ENCODE results near the gene BAZ2B.
A peak's percentile ranks its signal among the peaks of the same experiment; 100 is the strongest.
"Not testable (repeated sequence)": the region's sequence is repeated elsewhere in the genome, so short reads cannot be mapped to it uniquely, and the experiment has no call there.

BAZ2B gene, protein sequence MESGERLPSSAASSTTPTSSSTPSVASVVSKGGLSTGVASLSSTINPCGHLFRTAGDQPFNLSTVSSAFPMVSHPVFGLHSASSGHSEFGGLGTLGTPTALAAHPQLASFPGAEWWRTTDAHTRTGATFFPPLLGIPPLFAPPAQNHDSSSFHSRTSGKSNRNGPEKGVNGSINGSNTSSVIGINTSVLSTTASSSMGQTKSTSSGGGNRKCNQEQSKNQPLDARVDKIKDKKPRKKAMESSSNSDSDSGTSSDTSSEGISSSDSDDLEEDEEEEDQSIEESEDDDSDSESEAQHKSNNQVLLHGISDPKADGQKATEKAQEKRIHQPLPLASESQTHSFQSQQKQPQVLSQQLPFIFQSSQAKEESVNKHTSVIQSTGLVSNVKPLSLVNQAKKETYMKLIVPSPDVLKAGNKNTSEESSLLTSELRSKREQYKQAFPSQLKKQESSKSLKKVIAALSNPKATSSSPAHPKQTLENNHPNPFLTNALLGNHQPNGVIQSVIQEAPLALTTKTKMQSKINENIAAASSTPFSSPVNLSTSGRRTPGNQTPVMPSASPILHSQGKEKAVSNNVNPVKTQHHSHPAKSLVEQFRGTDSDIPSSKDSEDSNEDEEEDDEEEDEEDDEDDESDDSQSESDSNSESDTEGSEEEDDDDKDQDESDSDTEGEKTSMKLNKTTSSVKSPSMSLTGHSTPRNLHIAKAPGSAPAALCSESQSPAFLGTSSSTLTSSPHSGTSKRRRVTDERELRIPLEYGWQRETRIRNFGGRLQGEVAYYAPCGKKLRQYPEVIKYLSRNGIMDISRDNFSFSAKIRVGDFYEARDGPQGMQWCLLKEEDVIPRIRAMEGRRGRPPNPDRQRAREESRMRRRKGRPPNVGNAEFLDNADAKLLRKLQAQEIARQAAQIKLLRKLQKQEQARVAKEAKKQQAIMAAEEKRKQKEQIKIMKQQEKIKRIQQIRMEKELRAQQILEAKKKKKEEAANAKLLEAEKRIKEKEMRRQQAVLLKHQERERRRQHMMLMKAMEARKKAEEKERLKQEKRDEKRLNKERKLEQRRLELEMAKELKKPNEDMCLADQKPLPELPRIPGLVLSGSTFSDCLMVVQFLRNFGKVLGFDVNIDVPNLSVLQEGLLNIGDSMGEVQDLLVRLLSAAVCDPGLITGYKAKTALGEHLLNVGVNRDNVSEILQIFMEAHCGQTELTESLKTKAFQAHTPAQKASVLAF (N-terminal part only)

DNA sequence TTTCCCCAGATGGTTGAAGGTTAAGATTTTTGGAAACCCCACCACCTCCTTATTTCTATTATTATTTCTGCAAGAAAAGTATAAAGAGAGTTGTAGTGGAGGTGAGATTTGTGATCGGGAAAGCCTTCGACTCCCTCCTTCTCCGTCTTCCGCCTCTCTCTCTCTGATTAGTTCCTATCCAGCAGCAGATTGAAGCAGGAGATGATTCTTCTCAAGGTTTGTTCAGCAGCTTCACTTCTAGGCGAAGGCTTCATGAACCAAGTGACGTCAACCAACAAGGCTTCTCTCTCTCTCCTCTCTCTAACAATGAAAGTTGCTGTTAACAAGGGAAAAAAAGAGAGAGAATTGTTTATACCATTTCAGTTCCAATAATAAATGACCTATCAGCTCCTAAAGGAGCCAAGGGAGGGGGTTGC, at the start of gene BAZ2B:
TSS of gene BAZ2B (minus strand) at position 263 of the 416 bp plus-strand sequence. CDS start 137,829 bp downstream, outside the sequence.
- DNase-seq: peak; percentile 65 to 66

DNA sequence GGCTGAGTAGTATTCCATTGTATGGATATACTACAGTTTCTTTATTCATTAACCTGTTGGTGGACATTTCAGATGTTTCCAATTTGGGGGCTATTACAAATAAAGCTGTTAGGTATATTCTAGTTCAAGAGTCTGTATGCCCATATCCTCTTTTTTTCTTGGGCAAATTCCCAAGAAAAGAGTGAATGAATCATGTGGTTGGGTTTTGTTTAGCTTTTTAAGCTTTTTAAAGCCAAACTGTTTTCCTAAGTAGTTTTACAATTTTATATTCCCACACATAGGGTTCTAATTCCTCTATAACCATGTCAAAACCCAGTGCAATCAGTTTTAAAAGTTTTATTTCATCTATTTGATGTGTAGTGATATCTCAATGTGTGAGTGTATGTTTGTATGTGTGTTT, 44.9 kb upstream of the BAZ2B start:
- DNase-seq: no peak

DNA sequence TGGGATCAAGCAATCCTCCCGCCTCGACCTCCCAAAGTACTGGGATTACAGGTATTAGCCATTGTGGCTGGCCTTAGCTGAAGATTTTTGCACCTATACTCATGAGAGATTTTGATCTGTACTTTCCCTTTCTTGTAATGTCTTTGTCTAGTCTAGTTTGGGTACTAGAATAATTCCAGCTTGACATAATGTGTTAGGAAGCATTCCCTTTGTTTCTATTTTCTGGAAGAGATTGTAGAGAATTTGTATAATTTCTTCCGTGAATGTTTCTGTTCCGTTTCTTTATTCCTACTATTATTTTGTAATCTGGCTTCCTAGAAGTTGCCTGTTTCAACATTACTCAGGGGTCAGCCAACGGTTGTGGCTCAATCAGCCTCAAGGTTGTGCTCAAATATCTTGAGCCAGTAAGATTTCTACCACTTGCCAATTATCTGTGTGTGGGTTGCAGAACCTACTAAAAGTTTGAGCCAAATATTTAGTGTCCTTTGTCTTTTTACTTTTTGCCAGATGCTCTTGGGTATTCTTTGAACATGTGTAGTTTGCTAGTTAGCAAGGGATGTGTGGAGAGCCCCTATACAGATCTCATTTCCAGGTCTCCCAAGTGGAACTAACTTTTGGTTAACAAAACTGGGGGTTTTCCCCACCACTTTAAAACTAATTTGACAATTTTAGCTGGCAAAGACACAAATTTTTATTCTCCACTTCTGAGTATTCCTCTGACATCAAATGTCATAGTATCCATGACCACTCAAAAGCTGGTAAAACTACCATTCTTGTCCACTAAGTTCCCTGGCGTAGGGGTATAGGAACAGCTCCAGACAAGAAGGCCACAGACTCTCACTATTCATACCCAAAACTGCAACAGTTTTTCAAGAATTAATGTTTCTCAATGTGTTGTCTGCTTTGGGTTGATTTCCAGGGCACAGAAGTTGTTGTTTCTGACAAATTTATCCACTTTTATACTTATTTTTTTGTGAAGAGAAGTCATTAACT, 42.8 kb upstream of the BAZ2B start:
- no peak for DNase-seq

DNA sequence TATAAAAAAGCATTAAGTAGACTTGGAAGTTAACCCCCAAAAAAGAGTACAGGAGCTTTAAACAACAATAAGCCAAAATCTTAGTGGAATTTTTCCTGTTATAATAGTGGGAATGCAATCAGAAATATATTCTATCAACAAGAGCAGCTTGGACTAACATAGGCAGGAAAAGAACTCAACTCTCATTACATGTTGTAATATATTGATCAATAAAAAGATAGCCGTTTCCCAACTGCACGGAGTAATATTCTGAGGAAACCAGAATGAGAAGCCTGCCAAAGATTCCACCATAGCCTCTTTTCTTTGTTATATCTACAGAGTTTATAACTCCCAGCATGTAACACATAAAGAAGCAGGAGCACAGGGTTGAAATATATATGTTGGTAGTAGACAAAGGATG, 37.6 kb upstream of the BAZ2B start:
- DNase-seq: no peak

DNA sequence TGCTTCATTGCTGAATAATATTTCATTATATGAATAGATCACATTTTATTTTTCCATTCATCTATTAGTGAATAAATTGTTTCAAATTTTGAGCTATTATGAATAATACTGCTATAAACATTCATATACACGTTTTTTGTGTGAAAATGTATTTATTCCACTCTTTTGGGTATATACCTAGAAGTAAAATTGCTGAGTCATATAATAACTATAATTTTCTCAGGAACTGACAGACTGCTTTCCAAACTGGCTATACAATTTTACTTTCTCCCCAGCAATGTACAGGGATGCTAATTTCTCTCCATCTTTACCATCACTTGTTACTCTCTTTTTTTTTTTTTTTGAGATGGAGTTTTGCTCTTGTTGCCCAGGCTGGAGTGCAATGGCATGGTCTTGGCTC, 35.5 kb upstream of the BAZ2B start:
- no peak for DNase-seq

DNA sequence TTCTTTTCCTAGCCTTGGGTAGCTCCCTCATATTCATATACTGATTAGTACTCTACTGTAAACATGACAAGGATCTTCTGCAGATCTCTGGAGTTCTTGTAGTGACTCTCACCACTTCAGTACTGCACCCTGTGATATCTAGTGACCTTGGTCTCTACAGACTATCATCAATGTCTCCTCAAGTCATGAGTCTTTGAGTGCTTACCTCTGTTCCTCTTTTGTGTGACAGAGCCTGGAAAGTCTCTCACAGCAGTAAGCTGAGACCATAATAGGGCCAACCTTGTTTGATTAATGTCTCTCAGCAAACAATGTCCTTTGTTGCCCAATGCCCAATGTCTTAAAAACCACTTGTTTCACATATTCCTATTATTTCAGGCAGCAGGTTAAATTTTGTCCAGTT, 34.2 kb upstream of the BAZ2B start:
- no peak for DNase-seq

DNA sequence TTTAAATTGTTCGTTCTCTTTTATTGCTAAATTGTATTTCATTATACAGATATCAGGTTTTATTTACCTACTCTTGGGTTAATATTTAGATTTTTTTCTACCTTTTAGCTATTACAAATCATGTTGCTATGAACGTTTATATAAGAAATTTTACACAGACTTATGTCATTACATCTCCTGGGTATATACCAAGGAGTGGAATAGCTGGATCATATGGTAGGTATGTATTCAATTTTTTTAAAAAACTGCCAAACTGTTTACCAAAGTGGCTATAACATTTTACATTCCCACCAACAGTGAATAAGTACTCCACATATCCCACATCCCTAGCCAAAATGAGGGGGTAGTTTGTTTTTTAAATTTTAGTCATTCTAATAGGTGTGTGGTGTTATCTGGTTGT, 32.3 kb upstream of the BAZ2B start:
- DNase-seq: no peak

DNA sequence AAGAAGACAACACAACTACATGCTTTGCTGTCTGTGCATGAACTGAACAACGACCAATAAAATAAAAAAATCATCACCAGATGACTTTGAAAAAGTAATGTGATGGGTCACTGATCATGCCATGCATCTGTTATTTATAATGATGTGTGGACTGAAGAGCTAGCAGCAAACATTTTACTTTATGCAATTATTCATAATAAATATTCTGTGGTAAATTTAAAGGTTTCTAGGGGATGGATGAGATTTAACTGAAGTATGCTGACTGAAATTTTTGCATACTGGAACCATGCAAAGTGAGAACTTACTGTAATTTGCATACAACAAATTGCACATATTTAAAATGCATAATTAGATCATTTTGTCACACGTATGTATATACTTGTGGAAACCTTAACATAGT, 31.3 kb upstream of the BAZ2B start:
- DNase-seq: peak in 1 of 2 experiments; percentile 12

DNA sequence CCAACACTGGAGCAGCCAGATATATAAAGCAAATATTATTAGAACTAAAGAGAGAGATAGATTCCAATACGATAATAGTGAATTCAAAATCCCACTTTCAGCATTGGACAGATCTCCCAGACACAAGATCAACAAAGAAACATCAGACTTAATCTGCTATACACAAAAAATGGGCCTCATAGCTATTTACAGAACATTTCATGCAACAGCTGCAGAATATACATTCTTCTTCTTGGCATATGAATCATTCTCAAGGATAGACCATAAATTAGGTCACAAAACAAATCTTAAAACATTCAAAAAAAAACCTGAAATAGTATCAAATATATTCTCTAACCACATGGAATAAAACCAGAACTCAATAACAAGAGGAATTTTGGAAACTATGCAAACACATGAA, 23.8 kb upstream of the BAZ2B start:
- DNase-seq: no peak

DNA sequence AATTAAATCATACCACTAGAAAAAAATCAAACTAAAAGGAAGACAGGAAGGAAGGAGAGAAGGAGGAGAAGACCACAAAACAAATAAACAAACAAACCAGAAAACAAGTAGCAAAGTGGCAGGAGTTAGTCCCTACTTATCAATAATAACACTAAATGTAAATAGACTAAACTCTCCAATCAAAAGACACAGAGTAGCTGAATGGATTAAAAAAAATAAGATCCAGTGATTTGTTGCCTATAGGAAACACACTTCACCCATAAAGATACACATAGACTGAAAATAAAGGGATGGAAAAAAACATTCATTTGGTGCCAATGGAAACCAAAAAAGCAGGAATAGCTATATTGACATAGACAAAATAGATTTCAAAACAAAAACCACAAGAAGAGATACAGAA, 23.4 kb upstream of the BAZ2B start:
- no peak for DNase-seq

DNA sequence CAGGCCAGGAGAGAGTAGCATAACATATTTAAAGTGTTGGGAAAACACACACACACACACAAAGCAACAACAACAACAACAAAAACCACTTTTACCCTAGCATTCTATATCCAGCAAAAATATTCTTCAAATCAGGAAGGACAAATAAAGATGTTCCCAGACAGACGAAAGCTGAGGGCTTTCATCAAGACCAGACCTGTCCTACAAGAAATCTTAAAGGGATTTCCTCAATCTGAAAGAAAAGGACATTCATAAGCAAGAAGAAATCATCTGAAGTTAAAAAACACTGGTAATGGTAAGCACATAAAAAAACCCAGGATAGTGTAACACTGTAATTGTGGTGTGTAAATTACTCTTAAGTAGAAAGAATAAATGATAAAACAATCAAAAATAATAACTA, 22.7 kb upstream of the BAZ2B start:
- DNase-seq: no peak

DNA sequence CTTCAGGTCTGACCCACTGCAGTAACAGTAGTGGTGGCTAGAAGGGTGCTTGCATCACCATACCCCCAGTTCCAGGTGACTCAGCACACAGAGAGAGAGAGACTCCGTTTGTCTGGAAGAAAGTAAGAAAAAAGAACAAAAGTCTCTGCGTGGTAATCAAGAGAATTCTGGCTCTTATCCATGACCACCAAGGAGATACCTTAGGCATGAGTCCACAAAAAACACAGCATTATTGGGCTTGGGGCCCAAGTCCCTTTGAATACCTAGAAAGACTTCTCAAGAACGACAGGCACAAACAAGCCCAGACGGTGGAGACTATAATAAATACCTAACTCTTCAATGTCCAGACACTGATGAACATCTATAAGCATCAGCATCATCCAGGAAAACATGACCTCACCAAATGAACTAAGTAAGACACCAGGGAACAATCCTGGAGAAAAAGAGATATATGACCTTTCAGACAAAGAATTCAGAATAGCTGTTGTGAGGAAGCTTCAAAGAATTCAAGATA, 21.7 kb upstream of the BAZ2B start:
- DNase-seq: no peak

DNA sequence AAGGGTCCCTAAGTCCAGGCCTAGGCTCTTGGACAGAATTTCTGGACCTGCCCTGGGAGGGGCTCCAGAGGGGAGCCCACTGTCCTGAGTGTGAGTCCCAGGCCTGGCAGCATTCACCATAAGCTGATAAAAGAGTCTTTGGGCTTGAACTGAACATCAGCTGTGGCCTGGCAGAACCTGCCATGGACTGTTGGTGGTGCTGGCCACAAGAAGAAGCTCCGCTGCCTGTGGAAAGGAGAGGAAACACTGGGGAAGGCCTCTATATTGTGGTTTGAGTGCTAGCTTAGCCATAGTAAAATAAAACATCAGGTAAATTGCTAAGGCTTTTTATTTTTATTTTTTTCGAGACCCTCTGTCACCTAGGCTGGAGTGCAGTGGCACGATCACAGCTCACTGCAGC, 20.9 kb upstream of the BAZ2B start:
- no peak for DNase-seq

DNA sequence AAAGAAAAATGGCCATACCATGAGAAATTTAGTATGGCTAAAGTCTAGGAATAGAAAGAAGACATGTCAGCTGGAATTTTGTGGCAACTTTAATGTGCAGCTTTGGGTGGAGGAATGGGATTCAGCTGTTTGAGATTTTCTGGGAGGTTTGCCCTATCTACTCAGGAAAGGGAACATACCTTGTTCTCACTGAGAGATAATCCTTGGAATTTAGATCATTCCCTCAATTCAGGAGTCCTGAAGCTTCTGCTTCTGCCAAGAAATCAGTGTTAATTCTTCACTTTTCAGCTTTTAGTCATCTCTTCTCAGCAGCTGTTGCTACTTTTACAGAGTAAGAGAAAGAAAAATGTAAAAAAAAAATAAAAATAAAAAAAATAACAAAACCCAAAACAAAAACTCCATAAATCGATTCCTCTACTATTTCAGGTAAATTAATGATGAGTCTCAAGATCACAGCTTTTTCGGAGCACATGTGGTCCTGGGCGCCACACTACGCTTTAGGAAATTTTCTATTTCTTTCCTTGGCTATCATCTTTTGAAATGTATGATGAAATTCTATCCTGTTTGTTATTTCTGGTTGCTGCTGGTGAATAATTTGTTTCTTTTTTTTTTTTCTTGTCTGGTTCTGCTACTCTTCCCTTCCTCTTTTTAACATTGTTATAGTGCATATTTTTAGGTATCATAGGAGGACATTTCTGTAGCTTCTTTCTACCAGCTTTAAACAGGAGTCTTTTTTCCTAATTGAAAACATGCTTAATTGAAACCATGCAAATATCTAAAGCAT, 18.9 kb upstream of the BAZ2B start:
- no peak for DNase-seq

DNA sequence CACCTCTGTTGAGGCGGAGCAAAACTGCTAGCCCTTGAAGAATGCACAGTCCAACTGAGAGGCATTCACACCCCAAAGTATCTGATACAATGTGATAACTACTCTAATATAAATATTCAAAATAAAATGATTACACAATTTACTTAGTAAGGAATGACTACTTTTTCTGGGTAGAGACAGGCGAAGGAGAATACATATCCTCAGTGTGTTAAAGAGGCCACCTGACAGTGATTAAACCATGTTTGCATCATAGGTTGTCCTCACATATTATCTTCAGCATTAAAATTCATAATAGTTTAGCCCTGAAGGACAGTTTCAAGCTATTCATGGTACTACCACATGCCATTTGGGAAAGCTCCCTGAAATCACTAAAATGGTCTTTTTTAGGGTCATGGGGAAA, 16.9 kb upstream of the BAZ2B start:
- no peak for DNase-seq

DNA sequence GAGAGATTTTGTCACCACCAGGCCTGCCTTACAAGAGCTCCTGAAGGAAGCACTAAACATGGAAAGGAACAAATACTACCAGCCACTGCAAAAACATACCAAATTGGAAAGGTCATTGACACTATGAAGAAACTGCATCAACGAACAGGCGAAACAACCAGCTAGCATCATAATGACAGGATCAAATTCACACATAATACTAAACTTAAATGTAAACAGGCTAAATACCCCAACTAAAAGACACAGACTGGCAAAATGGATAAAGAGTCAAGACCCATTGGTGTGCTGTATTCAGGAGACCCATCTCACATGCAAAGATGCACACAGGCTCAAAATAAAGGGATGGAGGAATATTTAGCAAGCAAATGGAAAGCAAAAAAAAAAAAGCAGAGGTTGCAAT, 9.3 kb upstream of the BAZ2B start:
- DNase-seq: not testable (repeated sequence)

DNA sequence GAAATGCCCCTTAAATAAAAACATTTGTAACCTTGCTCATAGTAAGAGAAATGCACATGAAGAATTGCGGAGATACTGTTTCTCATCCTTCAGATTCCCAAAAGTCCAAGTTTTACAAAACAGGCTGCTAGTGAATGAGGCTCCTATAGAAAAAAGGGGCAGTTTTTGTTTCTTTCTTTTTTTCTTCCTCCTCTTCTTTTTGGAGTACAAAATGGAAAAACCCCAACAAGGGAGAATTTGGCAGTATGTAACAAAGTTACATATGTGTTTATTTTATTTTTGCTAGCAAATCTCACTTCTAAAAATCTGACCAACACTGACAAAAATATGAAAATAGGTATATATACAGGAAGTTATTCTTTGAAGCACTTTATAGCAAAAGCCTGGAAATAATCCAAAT, 7.1 kb upstream of the BAZ2B start:
- DNase-seq: no peak

DNA sequence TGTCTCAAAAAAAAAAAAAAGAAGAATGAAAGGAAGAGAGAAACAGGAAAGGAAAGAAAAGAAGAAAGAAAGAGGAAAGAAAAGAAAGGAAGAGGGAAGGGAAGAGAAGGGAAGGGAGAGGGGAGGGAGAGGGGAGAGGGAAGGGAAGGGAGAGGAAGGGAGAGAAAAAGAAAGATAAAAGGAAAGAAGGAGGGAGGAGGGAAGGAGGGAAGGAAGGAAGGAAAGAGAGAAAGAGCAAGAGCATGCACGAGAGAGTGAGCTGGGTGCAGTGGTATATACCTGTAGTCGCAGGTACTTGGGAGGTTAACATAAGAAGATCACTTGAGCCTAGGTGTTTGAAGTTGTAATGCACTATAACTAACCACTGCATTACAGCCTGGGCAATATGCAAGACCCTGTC, 6.6 kb upstream of the BAZ2B start:
- DNase-seq: no peak

DNA sequence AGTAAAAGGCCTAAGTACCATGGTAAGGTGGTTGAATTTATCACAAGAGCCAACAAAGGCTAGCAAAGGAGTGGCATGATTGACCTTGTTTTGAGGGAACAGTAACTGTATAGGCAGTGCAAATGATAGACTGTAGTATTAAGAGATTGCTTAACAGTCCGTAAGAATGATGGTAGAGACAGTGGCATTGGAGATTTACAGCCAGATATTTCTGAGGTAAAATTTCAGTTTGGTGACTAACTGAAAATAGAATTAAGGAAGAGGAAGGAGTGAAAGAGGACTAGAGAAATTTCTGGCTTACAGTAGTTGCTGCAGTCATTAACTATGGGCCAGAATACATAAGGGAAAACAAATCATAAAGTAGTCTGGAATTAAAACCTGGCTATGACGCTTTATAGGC, 4.4 kb upstream of the BAZ2B start:
- DNase-seq: no peak

DNA sequence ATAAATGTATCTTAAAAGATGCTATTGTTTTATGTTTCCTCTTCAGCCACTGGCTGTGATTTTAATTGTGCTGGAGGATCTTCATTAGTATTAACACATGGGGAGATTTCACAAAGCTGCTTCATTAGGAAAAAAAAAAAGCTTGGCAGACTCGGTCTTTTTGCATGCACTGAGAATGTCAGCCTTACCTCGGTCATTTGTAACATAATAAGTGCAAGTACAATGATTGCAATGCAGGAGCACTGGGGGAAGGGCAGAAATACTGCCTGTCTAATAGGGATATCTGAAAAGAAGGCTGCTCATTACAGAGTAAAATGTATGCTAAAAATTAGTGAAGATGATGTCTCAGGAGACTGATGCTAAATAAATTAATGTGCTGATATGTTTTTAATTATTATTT, 1.3 kb upstream of the BAZ2B start:
- peak; percentile 58 to 76 for DNase-seq

DNA sequence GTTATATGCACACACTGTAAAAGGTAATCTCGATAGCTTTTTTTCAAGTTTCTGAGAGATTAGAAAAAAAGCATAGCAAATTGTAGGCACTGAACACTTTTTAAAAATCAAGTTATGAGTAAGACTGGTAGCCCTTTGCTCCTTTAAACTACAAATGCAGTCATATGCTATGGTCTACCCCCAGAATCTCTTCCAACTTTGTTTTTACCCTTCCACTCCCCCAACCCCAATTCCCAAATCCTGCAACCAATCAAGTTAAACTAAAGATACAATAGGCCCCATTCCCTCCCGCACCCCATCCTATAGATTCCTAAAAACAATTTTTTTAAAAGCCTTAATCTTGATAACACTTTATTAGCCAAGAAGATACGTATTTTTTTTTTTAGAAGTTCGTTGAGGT, 752 bp upstream of the BAZ2B start:
- DNase-seq: no peak
